Brain microvascular endothelial cell (primary cell): ENCODE data around the gene PTRH1.

Experiments
- DNase-seq: peaks from one replicate; pipeline ENCODE4 v3.0.0-alpha.2; 2020
- H3K27ac ChIP-seq: fragments of 250-450 bp; sonication (Bioruptor Pico); 2 replicates; pipeline ENCODE4 v1.5.1; 2020; ENCODE audit warnings: mild to moderate bottlenecking, moderate library complexity
- H3K27me3 ChIP-seq: fragments of 250-450 bp; sonication (Bioruptor Pico); replicated peaks from 2 replicates; pipeline ENCODE4 v1.5.1; 2020; ENCODE audit warnings: mild to moderate bottlenecking
- H3K36me3 ChIP-seq: fragments of 250-450 bp; sonication (Bioruptor Pico); replicated peaks from 2 replicates; pipeline ENCODE4 v1.5.1; 2020; ENCODE audit warnings: mild to moderate bottlenecking
- H3K4me3 ChIP-seq: 2 replicates; pipeline ENCODE4 v1.5.1; 2011; ENCODE audit warnings: low read depth, mild to moderate bottlenecking, control low read depth, low read length, moderate library complexity
- in situ Hi-C: cut with HindIII; loops from 2 replicates; pipeline ENCODE4 v1.10.0; 2017; ENCODE audit warnings: low sequenced_read_pairs, low pct_ligation_motif_present
- TF ChIP-seq, protein P1 (sequence below): IDR thresholded peaks from 2 replicates; pipeline ENCODE4 v1.5.1; 2011; ENCODE audit warnings: low read depth, mild to moderate bottlenecking, moderate library complexity, low read length, control low read depth, inconsistent platforms; ENCODE audit errors: missing control alignments

The PTRH1 gene

DNA sequence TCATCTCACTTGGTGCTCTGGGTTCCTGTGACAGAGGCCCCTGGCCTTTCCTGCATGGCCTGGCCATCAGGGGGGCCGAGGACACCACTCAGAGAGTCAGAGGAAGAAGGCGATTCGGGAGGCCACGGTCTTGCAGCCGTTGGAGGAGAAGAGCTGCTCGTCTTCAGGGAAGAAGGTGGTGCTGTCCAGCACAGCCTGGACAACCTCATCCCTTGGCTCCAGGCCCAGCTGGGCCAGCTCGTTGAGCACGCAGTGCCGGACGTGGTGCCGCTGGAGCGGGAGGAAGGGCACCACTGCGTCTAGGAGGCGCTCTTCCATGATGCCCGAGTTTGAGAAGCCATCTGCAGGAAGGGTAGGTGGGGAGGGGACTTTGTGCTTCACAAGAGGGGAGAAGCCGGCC lies 16.5 kb upstream of the PTRH1 start:
- in situ Hi-C loops = no loop called here
- no peak for DNase-seq
- Histone ChIP-seq H3K27me3 (no peaks in the 10 kb centered on the region), H3K4me3 (no peak overlapping the region), H3K36me3 (no peaks in the 10 kb centered on the region), H3K27ac (no peak overlapping the region)
- TF ChIP-seq, protein P1, sequence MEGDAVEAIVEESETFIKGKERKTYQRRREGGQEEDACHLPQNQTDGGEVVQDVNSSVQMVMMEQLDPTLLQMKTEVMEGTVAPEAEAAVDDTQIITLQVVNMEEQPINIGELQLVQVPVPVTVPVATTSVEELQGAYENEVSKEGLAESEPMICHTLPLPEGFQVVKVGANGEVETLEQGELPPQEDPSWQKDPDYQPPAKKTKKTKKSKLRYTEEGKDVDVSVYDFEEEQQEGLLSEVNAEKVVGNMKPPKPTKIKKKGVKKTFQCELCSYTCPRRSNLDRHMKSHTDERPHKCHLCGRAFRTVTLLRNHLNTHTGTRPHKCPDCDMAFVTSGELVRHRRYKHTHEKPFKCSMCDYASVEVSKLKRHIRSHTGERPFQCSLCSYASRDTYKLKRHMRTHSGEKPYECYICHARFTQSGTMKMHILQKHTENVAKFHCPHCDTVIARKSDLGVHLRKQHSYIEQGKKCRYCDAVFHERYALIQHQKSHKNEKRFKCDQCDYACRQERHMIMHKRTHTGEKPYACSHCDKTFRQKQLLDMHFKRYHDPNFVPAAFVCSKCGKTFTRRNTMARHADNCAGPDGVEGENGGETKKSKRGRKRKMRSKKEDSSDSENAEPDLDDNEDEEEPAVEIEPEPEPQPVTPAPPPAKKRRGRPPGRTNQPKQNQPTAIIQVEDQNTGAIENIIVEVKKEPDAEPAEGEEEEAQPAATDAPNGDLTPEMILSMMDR = no peak

DNA sequence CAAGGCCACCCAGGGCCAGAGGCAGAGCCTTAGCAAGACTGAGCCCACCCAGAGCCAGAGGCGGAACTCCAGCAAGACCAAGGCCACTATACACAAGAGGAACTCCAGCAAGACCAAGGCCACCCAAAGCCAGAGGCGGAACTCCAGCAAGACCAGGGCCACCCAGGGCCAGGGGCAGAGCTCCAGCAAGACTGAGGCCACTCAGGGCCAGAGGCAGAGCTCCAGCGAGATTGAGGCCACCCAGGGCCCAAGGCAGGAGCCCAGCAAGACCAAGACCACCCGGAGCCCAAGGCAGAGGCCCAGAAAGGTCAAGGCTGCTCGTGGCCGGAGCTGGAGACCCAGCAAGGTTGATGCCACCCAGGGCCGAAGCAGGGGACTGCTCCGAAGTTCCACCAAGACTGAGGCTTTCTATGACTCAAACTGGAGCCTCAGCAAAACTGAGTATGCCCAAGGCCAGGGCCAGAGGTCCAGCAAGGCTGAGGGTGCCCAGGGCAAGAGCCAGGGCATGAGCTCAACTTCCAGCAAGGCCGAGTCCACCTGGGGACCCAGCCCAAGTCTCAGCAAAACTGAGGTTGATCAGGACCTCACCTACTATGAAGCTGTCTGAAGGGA lies 15.4 kb upstream of the PTRH1 start:
- Histone ChIP-seq H3K4me3 (no peak overlapping the region), H3K36me3 (no peaks in the 10 kb centered on the region), H3K27me3 (no peaks in the 10 kb centered on the region), H3K27ac (no peak overlapping the region)
- DNase-seq = no peak
- in situ Hi-C loops = no loop called here
- TF ChIP-seq, protein P1 = no peak

DNA sequence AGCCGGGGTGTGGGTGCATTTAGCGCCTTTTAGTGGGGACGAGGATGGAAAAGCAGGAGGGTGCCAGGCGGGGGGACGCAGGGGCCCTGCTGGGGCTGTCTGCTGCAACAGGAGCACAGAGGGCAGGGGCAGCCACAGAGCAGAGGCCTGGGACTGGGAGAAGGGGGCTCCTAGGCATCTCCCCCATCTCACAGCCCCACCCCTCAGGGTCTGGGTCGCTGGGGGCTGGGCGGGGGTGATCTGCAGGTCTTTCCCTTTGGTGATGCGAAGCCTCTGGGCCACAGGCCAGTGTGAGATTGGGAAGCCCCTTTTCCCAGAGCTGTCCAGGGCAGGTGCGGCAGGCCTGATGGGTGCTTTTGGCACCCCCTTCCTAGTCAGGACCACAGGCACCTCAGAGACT lies 14.8 kb upstream of the PTRH1 start:
- Histone ChIP-seq H3K27me3 (no peaks in the 10 kb centered on the region), H3K4me3 (no peak overlapping the region), H3K36me3 (no peaks in the 10 kb centered on the region), H3K27ac (no peak overlapping the region)
- TF ChIP-seq, protein P1 = no peak
- in situ Hi-C loops = no loop called here
- DNase-seq = no peak

DNA sequence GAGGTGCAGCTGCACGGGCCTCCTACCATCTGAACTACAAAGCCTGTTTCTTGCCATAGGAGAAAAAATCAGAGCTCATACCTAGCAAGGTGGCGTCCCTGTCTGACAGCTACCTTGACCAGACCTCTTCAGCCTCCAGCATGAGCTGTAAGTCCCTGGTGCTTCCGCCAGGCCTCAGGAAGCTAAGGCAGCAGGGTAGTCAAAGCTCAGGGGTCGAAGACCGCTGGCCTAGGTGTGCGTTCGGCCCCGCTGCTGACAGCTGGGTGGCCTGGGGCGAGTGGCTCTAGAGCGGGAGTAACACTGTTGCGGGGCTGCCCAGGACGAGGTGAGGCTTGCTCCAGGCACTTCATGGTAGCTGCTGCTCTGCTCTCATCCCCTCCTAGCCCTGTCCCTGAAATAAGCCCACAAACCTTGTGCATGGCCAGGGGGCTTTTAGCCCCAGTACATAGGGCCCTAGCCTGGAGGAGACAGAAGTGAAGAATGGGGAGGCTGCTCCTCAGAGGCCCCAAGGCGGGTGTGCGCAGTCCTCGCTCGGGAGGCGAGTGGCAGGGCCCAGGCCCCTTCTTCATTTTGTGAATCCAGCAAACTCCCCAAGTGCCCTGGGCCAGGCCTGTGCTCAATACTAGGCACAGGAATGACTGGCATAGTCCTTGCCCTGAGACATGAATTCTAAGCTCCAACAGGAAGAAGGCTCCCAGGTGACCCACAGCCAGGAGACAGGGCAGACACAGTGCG lies 14.2 kb upstream of the PTRH1 start:
- Histone ChIP-seq H3K4me3 (no peak overlapping the region), H3K27me3 (no peaks in the 10 kb centered on the region), H3K27ac (no peak overlapping the region), H3K36me3 (no peaks in the 10 kb centered on the region)
- in situ Hi-C loops = no loop called here
- no peak for DNase-seq
- TF ChIP-seq, protein P1 = no peak

DNA sequence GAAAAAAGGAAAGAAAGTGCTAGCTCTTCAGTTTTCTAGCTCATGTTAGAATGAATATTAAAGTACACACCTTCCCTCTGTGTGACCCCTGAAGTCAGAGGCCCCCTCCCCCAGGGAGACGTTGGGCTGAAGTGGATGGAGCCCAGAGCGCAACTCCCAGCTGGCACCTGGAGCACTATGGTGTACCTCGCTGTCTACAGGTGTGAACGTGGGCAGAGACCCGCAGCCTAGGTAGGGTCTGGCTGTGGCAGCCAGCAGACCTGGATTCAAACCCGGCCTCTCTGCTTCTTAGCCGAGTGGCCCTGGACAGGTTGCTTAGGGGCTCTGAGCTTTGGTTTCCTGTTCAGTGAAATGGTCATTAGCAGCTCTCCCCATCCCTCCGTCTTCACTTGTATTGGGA lies 13.3 kb upstream of the PTRH1 start:
- TF ChIP-seq, protein P1 = no peak
- in situ Hi-C loops = no loop called here
- Histone ChIP-seq H3K27ac (no peak overlapping the region), H3K4me3 (no peak overlapping the region), H3K36me3 (no peaks in the 10 kb centered on the region), H3K27me3 (no peaks in the 10 kb centered on the region)
- DNase-seq = no peak

DNA sequence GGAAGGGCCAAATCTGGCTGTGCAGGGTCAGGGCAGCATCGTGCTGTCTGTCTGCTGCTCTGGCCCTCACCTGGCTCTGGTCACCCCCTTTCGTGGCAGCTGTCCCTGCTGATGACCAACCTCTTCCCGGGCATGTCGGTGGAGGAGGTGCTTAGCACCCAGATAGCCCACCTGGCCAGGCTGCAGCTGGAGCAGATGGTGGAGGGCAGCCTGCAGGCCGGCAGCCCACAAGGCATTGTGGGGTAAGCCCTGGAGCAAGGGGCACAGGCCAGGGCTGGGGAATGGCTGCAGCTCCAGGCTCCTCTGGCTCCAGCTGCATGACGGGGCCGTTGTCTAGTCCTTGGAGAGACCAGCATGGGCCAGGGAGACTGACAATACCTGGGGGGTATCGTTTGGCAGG lies 11.4 kb upstream of the PTRH1 start:
- Histone ChIP-seq H3K27ac (no peak overlapping the region), H3K27me3 (no peaks in the 10 kb centered on the region), H3K4me3 (no peak overlapping the region), H3K36me3 (no peaks in the 10 kb centered on the region)
- TF ChIP-seq, protein P1 = no peak
- in situ Hi-C loops = no loop called here
- DNase-seq = no peak
